ENCODE results near the gene TMEM94. TPM values are rescaled to one million over a fixed set of nuclear protein-coding genes. Genes with fewer than 3 reads are reported as not detected.

TMEM94 gene
- total and polyA plus RNA-seq, 3 experiments from 2014 or later, result 18.8 to 66.0 (median 63.3) TPM

GRCh38 chr17:75481194-75482068 is 25.0 kb downstream of the TMEM94 start:
- CTCF ChIA-PET, result interaction anchor here (1.1 to 1.3 kb wide), 2 partner anchors 17 to 23 kb away, joined by 3 to 4 read pairs; no protein-coding TSS in a partner anchor

GRCh38 chr17:75482098-75482942 is 25.9 kb downstream of the TMEM94 start:
- Histone ChIP-seq H3K9me3 (ENCODE audit: low read length) (no peaks in the 10 kb centered on the region), H3K27me3 (ENCODE audit: insufficient read depth, low read length, poor library complexity, severe bottlenecking) (no peaks in the 10 kb centered on the region), H3K27ac (ENCODE audit: low read depth, low read length) (no peak overlapping the region), H3K4me1 (ENCODE audit: insufficient read depth, low read length) (peaks cover 10% of the 10 kb centered on the region), H3K4me3 (ENCODE audit: low read length) (no peak overlapping the region), H3K36me3 (ENCODE audit: insufficient read depth, low read length) (no peaks in the 10 kb centered on the region)
- CTCF ChIA-PET, result interaction anchor here (1.1 kb wide), 1 partner anchor 23 kb away, joined by 3 read pairs; no protein-coding TSS in a partner anchor
- POLR2A ChIA-PET, result interaction anchor here (0.6 kb wide), 2 partner anchors 34 to 67 kb away, joined by 3 to 4 read pairs; no protein-coding TSS in a partner anchor
- H3K4me3 Mint-ChIP-seq, result no peak overlapping the region
- peak overlapping the region in 3 of 8 donors; percentile 27 to 78 (median 71) for H3K27ac Mint-ChIP-seq
- no peaks in the 10 kb centered on the region for H3K9me3 Mint-ChIP-seq
- no peaks in the 10 kb centered on the region for H3K27me3 Mint-ChIP-seq
- peaks cover 0 to 28% (median 7%) of the 10 kb centered on the region in 3 donors for H3K36me3 Mint-ChIP-seq
- DNase-seq, result no peak
- peaks cover 24% of the 10 kb centered on the region in 3 donors for H3K4me1 Mint-ChIP-seq

More at GRCh38 chr17:75481194-75482068, 25.0 kb downstream of the TMEM94 start:
- Mint-ChIP-seq H3K4me1 (peaks cover 15% of the 10 kb centered on the region in 3 donors), H3K27ac (peak overlapping the region in 6 of 8 donors; percentile 23 to 55 (median 44)), H3K36me3 (peaks cover 0 to 34% (median 5%) of the 10 kb centered on the region in 3 donors), H3K4me3 (no peak overlapping the region), H3K27me3 (no peaks in the 10 kb centered on the region), H3K9me3 (no peaks in the 10 kb centered on the region)
- Histone ChIP-seq H3K4me3 (ENCODE audit: low read length) (no peak overlapping the region), H3K9me3 (ENCODE audit: low read length) (no peaks in the 10 kb centered on the region), H3K27me3 (ENCODE audit: insufficient read depth, low read length, poor library complexity, severe bottlenecking) (no peaks in the 10 kb centered on the region), H3K4me1 (ENCODE audit: insufficient read depth, low read length) (peaks cover under 1% of the 10 kb centered on the region), H3K27ac (ENCODE audit: low read depth, low read length) (no peak overlapping the region), H3K36me3 (ENCODE audit: insufficient read depth, low read length) (no peaks in the 10 kb centered on the region)
- DNase-seq, result no peak
- POLR2A ChIA-PET, result no interaction called here

GRCh38 chr17:75485688-75486087 is 29.3 kb downstream of the TMEM94 start:
- Mint-ChIP-seq H3K27me3 (no peaks in the 10 kb centered on the region), H3K36me3 (peaks cover 0 to 22% (median 7%) of the 10 kb centered on the region in 3 donors), H3K4me1 (peaks cover 29 to 40% (median 30%) of the 10 kb centered on the region in 3 donors), H3K9me3 (no peaks in the 10 kb centered on the region), H3K27ac (no peak overlapping the region), H3K4me3 (no peak overlapping the region)
- Histone ChIP-seq H3K4me1 (ENCODE audit: insufficient read depth, low read length) (peaks cover 24% of the 10 kb centered on the region), H3K9me3 (ENCODE audit: low read length) (no peaks in the 10 kb centered on the region), H3K36me3 (ENCODE audit: insufficient read depth, low read length) (no peaks in the 10 kb centered on the region), H3K4me3 (ENCODE audit: low read length) (no peak overlapping the region), H3K27me3 (ENCODE audit: insufficient read depth, low read length, poor library complexity, severe bottlenecking) (no peaks in the 10 kb centered on the region), H3K27ac (ENCODE audit: low read depth, low read length) (no peak overlapping the region)
- DNase-seq, result no peak
- CTCF ChIA-PET, result no interaction called here
- POLR2A ChIA-PET, result no interaction called here

DNA sequence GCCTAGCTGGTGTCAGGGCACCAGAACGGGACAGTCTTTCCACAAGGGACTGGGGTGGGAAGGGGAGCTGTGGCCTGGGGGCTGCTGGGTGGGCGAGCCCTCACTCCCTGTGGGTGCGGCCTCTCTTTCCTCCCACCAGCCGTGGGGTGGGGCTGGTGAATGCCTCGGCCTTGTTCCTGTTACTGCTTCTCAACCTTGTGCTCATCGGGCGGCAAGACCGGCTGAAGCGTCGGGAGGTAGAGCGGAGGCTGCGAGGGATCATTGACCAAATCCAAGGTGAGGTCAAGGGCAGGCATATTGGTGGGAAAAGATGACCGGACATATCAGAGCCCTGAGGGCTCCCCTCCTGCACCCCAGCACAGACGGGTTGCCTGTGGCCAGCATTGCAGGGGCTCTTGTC is 29.7 kb downstream of the TMEM94 start:
- Mint-ChIP-seq H3K27me3 (no peaks in the 10 kb centered on the region), H3K4me1 (peaks cover 26 to 40% (median 30%) of the 10 kb centered on the region in 3 donors), H3K4me3 (peak overlapping the region in 5 of 7 donors; percentile 20 to 62 (median 43)), H3K36me3 (peaks cover 0 to 20% (median 7%) of the 10 kb centered on the region in 3 donors), H3K9me3 (no peaks in the 10 kb centered on the region), H3K27ac (peak overlapping the region in 7 of 8 donors; percentile 53 to 98 (median 95))
- CTCF ChIA-PET, result no interaction called here
- Histone ChIP-seq H3K36me3 (ENCODE audit: insufficient read depth, low read length) (no peaks in the 10 kb centered on the region), H3K9me3 (ENCODE audit: low read length) (no peaks in the 10 kb centered on the region), H3K4me3 (ENCODE audit: low read length) (no peak overlapping the region), H3K27ac (ENCODE audit: low read depth, low read length) (no peak overlapping the region), H3K27me3 (ENCODE audit: insufficient read depth, low read length, poor library complexity, severe bottlenecking) (no peaks in the 10 kb centered on the region), H3K4me1 (ENCODE audit: insufficient read depth, low read length) (peaks cover 24% of the 10 kb centered on the region)
- POLR2A ChIA-PET, result no interaction called here
- no peak for DNase-seq

DNA sequence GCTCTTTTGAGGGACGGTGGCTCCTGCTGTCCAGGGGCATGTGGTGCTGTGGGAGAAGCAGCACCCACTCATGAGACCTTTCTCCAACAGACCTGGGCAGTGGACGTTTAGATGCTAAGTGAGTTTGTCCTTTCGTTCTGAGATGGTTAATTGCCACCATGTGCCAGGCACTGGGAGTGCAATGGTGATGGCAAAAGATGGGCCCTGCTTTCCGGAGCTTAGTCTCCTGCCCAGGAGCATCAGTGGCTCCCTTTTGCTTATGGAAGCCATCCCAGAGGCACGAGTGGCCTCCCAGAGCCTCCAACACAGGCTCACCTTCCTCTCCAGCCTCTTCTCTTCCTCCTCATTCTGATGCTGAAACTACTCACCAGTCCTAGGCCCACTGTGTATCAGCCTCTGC is 30.5 kb downstream of the TMEM94 start:
- DNase-seq, result no peak
- Mint-ChIP-seq H3K4me1 (peaks cover 26 to 40% (median 30%) of the 10 kb centered on the region in 3 donors), H3K27ac (peak overlapping the region; percentile 91 to 100 (median 96)), H3K4me3 (peak overlapping the region; percentile 60 to 90 (median 80)), H3K36me3 (peaks cover 0 to 26% (median 7%) of the 10 kb centered on the region in 3 donors), H3K9me3 (no peaks in the 10 kb centered on the region), H3K27me3 (no peaks in the 10 kb centered on the region)
- Histone ChIP-seq H3K4me1 (ENCODE audit: insufficient read depth, low read length) (peaks cover 24% of the 10 kb centered on the region), H3K36me3 (ENCODE audit: insufficient read depth, low read length) (no peaks in the 10 kb centered on the region), H3K4me3 (ENCODE audit: low read length) (peak overlapping the region; percentile 25), H3K27ac (ENCODE audit: low read depth, low read length) (peak overlapping the region; percentile 12), H3K27me3 (ENCODE audit: insufficient read depth, low read length, poor library complexity, severe bottlenecking) (no peaks in the 10 kb centered on the region), H3K9me3 (ENCODE audit: low read length) (no peaks in the 10 kb centered on the region)
- CTCF ChIA-PET, result interaction anchor here (0.6 to 1.5 kb wide), 3 partner anchors 11 to 32 kb away, joined by 3 to 6 read pairs (median 3); partner anchors contain the start of gene TMEM94
- POLR2A ChIA-PET, result interaction anchor here (1.8 kb wide), 1 partner anchor 30 kb away, joined by 8 read pairs; the partner anchor contains the start of gene TSEN54

- H3K4me3 Mint-ChIP-seq, result peak overlapping the region; percentile 60 to 90 (median 80)
- POLR2A ChIA-PET, result interaction anchor here (0.6 to 1.8 kb wide), 2 partner anchors 29 to 31 kb away, joined by 3 to 8 read pairs; partner anchors contain the start of genes TMEM94 and TSEN54
Measured at GRCh38 chr17:75487351-75488070, 31.1 kb downstream of the TMEM94 start.

More at GRCh38 chr17:75487351-75488070, 31.1 kb downstream of the TMEM94 start:
- H3K36me3 Mint-ChIP-seq, result peaks cover 0 to 30% (median 7%) of the 10 kb centered on the region in 3 donors
- Histone ChIP-seq H3K36me3 (ENCODE audit: insufficient read depth, low read length) (no peaks in the 10 kb centered on the region), H3K9me3 (ENCODE audit: low read length) (no peaks in the 10 kb centered on the region), H3K27ac (ENCODE audit: low read depth, low read length) (peak overlapping the region; percentile 12), H3K4me1 (ENCODE audit: insufficient read depth, low read length) (peaks cover 24% of the 10 kb centered on the region), H3K4me3 (ENCODE audit: low read length) (peak overlapping the region; percentile 25), H3K27me3 (ENCODE audit: insufficient read depth, low read length, poor library complexity, severe bottlenecking) (no peaks in the 10 kb centered on the region)
- no peaks in the 10 kb centered on the region for H3K27me3 Mint-ChIP-seq
- H3K27ac Mint-ChIP-seq, result peak overlapping the region; percentile 91 to 100 (median 96)
- CTCF ChIA-PET, result interaction anchor here (0.6 to 1.5 kb wide), 4 partner anchors 12 to 33 kb away, joined by 3 to 6 read pairs (median 3); partner anchors contain the start of gene TMEM94
- H3K4me1 Mint-ChIP-seq, result peaks cover 26 to 40% (median 30%) of the 10 kb centered on the region in 3 donors
- DNase-seq, result peak; percentile 33 to 68 (median 54)
- no peaks in the 10 kb centered on the region for H3K9me3 Mint-ChIP-seq

Measured in CD8-positive, alpha-beta memory T cell (primary cell).